Astrocyte (in vitro differentiated cells and primary cell): ENCODE data around the gene PI4K2A.
"Not testable (repeated sequence)": the region's sequence is repeated elsewhere in the genome, so short reads cannot be mapped to it uniquely, and the experiment has no call there.

ENCODE experiments used
- EZH2 ChIP-seq: IDR thresholded peaks from 2 replicates; pipeline ENCODE4 v1.6.1; 2012; ENCODE audit warnings: mild to moderate bottlenecking, low read length, inconsistent platforms; ENCODE audit not compliant: insufficient read depth
- TF ChIP-seq, protein P1 (sequence below): IDR thresholded peaks from 2 replicates; pipeline ENCODE4 v1.5.1; 2011; ENCODE audit warnings: low read depth, mild to moderate bottlenecking, inconsistent platforms, low read length, moderate library complexity; ENCODE audit not compliant: insufficient read depth

DNA sequence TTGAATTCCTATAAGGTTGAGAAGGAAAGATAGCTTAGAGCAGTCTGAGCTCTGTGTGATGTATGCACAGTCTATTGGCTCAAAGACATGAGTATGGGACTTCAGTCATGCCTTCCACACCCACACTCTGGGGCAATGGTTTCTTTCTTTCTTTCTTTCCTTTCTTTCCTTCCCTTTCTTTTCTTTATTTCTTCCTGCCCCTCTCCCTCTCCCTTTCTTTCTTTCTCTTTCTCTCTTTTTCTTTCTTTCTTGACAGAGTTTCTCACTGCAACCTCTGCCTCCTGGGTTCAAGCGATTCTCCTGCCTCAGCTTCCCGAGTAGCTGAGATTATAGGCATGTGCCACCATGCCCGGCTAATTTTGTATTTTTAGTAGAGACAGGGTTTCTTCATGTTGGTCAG lies 1.4 kb upstream of the PI4K2A start:
- TF ChIP-seq, protein P1, sequence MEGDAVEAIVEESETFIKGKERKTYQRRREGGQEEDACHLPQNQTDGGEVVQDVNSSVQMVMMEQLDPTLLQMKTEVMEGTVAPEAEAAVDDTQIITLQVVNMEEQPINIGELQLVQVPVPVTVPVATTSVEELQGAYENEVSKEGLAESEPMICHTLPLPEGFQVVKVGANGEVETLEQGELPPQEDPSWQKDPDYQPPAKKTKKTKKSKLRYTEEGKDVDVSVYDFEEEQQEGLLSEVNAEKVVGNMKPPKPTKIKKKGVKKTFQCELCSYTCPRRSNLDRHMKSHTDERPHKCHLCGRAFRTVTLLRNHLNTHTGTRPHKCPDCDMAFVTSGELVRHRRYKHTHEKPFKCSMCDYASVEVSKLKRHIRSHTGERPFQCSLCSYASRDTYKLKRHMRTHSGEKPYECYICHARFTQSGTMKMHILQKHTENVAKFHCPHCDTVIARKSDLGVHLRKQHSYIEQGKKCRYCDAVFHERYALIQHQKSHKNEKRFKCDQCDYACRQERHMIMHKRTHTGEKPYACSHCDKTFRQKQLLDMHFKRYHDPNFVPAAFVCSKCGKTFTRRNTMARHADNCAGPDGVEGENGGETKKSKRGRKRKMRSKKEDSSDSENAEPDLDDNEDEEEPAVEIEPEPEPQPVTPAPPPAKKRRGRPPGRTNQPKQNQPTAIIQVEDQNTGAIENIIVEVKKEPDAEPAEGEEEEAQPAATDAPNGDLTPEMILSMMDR: not testable (repeated sequence)
- TF ChIP-seq EZH2: not testable (repeated sequence)
